IMR-90 (cell line): ENCODE measurements around the gene TAF10. TPM values are rescaled to one million over a fixed set of nuclear protein-coding genes. Genes with fewer than 3 reads are reported as not detected.

Experiments
- ATAC-seq: fragments of 200-7000 bp; cut with Tn5 transposase; 2 replicates; pipeline ENCODE4 v1.9.1; 2020; ENCODE audit warnings: low read depth, mild to moderate bottlenecking, moderate library complexity
- BruUV-seq: library from RNA; stranded (reverse); fragments of 400-500 nt; replicated peaks from 2 replicates; lab custom pipeline; 2021; lab: Mats Ljungman, UMichigan
- CTCF ChIA-PET: fragments of 300-600 bp; formaldehyde crosslinking; extraction: SDS; loops from one replicate; lab custom pipeline; 2021; ENCODE audit warnings: antibody characterized with exemption; lab: Yijun Ruan, JAX
- POLR2A ChIA-PET: fragments of 300-600 bp; sonication (Branson Sonifier 250); formaldehyde crosslinking; loops from one replicate; lab custom pipeline; 2022; ENCODE audit warnings: antibody characterized with exemption; ENCODE audit not compliant: unreplicated experiment; lab: Charles Lee
- DNase-seq: peaks from one replicate; pipeline ENCODE4 v3.0.0; 2013
- H2AFZ ChIP-seq: replicated peaks from 2 replicates; pipeline ENCODE3; 2013; ENCODE audit warnings: low read length, mild to moderate bottlenecking; ENCODE audit not compliant: poor library complexity
- H2AK5ac ChIP-seq: 2 replicates; pipeline ENCODE4 v1.6.1; 2013; ENCODE audit warnings: low read depth, low read length, inconsistent platforms
- H2AK9ac ChIP-seq: replicated peaks from 2 replicates; pipeline ENCODE3; 2013; ENCODE audit warnings: mild to moderate bottlenecking, low read depth, low read length, moderate library complexity; ENCODE audit not compliant: poor library complexity
- H2BK120ac ChIP-seq: 2 replicates; pipeline ENCODE4 v1.6.1; 2013; ENCODE audit warnings: low read depth, low read length, inconsistent platforms
- H2BK15ac ChIP-seq: 3 replicates; pipeline ENCODE4 v1.6.1; 2013; ENCODE audit warnings: low read depth, low read length, inconsistent platforms
- H2BK20ac ChIP-seq: 2 replicates; pipeline ENCODE4 v1.6.1; 2013; ENCODE audit warnings: low read depth, mild to moderate bottlenecking, inconsistent platforms, low read length, moderate library complexity
- H2BK5ac ChIP-seq: 2 replicates; pipeline ENCODE4 v1.6.1; 2013; ENCODE audit warnings: mild to moderate bottlenecking, low read depth, low read length, inconsistent platforms; ENCODE audit not compliant: poor library complexity, severe bottlenecking
- H3K14ac ChIP-seq: replicated peaks from 2 replicates; pipeline ENCODE4 v1.6.1; 2013; ENCODE audit warnings: low read depth, low read length, inconsistent platforms
- H3K18ac ChIP-seq: 2 replicates; pipeline ENCODE4 v1.6.1; 2013; ENCODE audit warnings: low read depth, low read length, control low read depth
- H3K23ac ChIP-seq: 2 replicates; pipeline ENCODE4 v1.6.1; 2013; ENCODE audit warnings: low read depth, low read length, inconsistent platforms
- H3K27ac ChIP-seq: 2 replicates; pipeline ENCODE4 v1.5.1; 2013; ENCODE audit warnings: mild to moderate bottlenecking, control low read depth, low read length; ENCODE audit not compliant: insufficient read depth
- H3K27me3 ChIP-seq: 2 replicates; pipeline ENCODE4 v1.6.1; 2013; ENCODE audit warnings: low read length; ENCODE audit not compliant: control insufficient read depth, insufficient read depth
- H3K36me3 ChIP-seq: 2 replicates; pipeline ENCODE4 v1.6.1; 2013; ENCODE audit warnings: low read length, mixed read lengths; ENCODE audit not compliant: control insufficient read depth, insufficient read depth
- H3K4ac ChIP-seq: 2 replicates; pipeline ENCODE4 v1.6.1; 2013; ENCODE audit warnings: low read depth, low read length, inconsistent platforms
- H3K4me1 ChIP-seq: 2 replicates; pipeline ENCODE4 v1.6.1; 2013; ENCODE audit warnings: low read length, mixed read lengths; ENCODE audit not compliant: control insufficient read depth, insufficient read depth
- H3K4me2 ChIP-seq: 2 replicates; pipeline ENCODE4 v1.6.1; 2013; ENCODE audit warnings: low read depth, mild to moderate bottlenecking, control low read depth, low read length, moderate library complexity
- H3K4me3 ChIP-seq: 2 replicates; pipeline ENCODE4 v1.5.1; 2013; ENCODE audit warnings: low read depth, mild to moderate bottlenecking, control low read depth, low read length, moderate library complexity; ENCODE audit not compliant: insufficient read depth
- H3K56ac ChIP-seq: 2 replicates; pipeline ENCODE4 v1.6.1; 2013; ENCODE audit warnings: low read length, inconsistent platforms; ENCODE audit not compliant: insufficient read depth; ENCODE audit errors: extremely low read depth
- H3K79me1 ChIP-seq, 2 experiments: 2 replicates each; pipeline ENCODE4 v1.6.1; 2013; ENCODE audit warnings: low read length in 2 of 2, inconsistent platforms in 1 of 2, low read depth in 1 of 2
- H3K9ac ChIP-seq: 2 replicates; pipeline ENCODE4 v1.6.1; 2013; ENCODE audit warnings: low read depth, low read length, control low read depth
- H3K9me1 ChIP-seq: 2 replicates; pipeline ENCODE4 v1.6.1; 2013; ENCODE audit warnings: low read length, inconsistent platforms; ENCODE audit not compliant: insufficient read depth
- H3K9me3 ChIP-seq: 2 replicates; pipeline ENCODE4 v1.6.1; 2013; ENCODE audit warnings: low read length; ENCODE audit not compliant: control insufficient read depth, insufficient read depth
- H4K20me1 ChIP-seq: 2 replicates; pipeline ENCODE4 v1.6.1; 2013; ENCODE audit warnings: low read length, inconsistent platforms; ENCODE audit not compliant: insufficient read depth
- H4K5ac ChIP-seq: 2 replicates; pipeline ENCODE4 v1.6.1; 2013; ENCODE audit warnings: mild to moderate bottlenecking, low read depth, low read length, control low read depth
- H4K8ac ChIP-seq, 2 experiments: 2 replicates each; pipeline ENCODE4 v1.6.1; 2013; ENCODE audit warnings: low read depth in 2 of 2, low read length in 2 of 2, control low read depth in 1 of 2, inconsistent platforms in 1 of 2
- H4K91ac ChIP-seq: 2 replicates; pipeline ENCODE4 v1.6.1; 2013; ENCODE audit warnings: low read depth, low read length, inconsistent platforms; ENCODE audit not compliant: insufficient read depth
- ELK1 ChIP-seq: fragments of 150-350 bp; IDR thresholded peaks from 2 replicates; pipeline ENCODE4 v1.6.1; 2016; ENCODE audit warnings: low read depth, mild to moderate bottlenecking, low read length, moderate library complexity, borderline replicate concordance
- FOS ChIP-seq: fragments of 150-350 bp; IDR thresholded peaks from 2 replicates; pipeline ENCODE4 v1.6.1; 2016; ENCODE audit warnings: low read depth, low read length
- MXI1 ChIP-seq: IDR thresholded peaks from 2 replicates; pipeline ENCODE4 v1.6.1; 2012; ENCODE audit warnings: low read depth, mild to moderate bottlenecking, low read length, moderate library complexity, borderline replicate concordance
- RAD21 ChIP-seq: IDR thresholded peaks from 2 replicates; pipeline ENCODE4 v1.6.1; 2012; ENCODE audit warnings: low read length, improper control_type of control experiment
- SMC3 ChIP-seq: fragments of 150-350 bp; IDR thresholded peaks from 2 replicates; pipeline ENCODE4 v1.6.1; 2016; ENCODE audit warnings: low read depth, mild to moderate bottlenecking, antibody characterized with exemption, low read length, moderate library complexity
- WGBS, 2 experiments: methylation state at CpG; one replicate each; pipeline versions ENCODE4 v1.1.5 to v1.1.7; 2013; ENCODE audit warnings: missing lambda C conversion rate in 2 of 2; ENCODE audit not compliant: insufficient read length in 1 of 2; ENCODE audit errors: extremely low coverage in 2 of 2; 5-methylcytosine and 5-hydroxymethylcytosine counted together
- dilution Hi-C: fragments of 300-500 bp; cut with HindIII; formaldehyde crosslinking; loops from one replicate; pipeline ENCODE4 v1.14.3; 2018; ENCODE audit warnings: low sequenced_read_pairs; ENCODE audit not compliant: unreplicated experiment
- in situ Hi-C: fragments of 300-500 bp; cut with MboI; formaldehyde crosslinking; loops from 3 replicates; pipeline ENCODE4 v1.14.3; 2019; ENCODE audit warnings: low sequenced_read_pairs, inconsistent platforms, mixed read lengths
- intact Hi-C: fragments of 100-400 bp; cut with micrococcal nuclease; formaldehyde crosslinking; loops from 2 replicates; pipeline ENCODE4 v1.10.0; 2022
- polyA plus RNA-seq, 3 experiments: library from polyadenylated mRNA; depleted of rRNA; stranded (reverse); fragments of >200 nt; gene quantifications; 2 replicates each; pipeline ENCODE4 v1.2.3, GENCODE V29; 2012; ENCODE audit warnings: low replicate concordance in 1 of 3
- total RNA-seq: library from RNA; depleted of rRNA; stranded (reverse); fragments of >200 nt; gene quantifications from 2 replicates; pipeline ENCODE4 v1.2.3, GENCODE V29; 2012

TAF10 gene
- total and polyA plus RNA-seq, 2 of the 4 experiments (the other 2 are of a cell fraction), result 18.6 to 132 TPM

- TF ChIP-seq ELK1, result no peak
- TF ChIP-seq RAD21, result no peak
Measured at GRCh38 chr11:6574816-6575715, 37.0 kb downstream of the TAF10 start (continued).

DNA sequence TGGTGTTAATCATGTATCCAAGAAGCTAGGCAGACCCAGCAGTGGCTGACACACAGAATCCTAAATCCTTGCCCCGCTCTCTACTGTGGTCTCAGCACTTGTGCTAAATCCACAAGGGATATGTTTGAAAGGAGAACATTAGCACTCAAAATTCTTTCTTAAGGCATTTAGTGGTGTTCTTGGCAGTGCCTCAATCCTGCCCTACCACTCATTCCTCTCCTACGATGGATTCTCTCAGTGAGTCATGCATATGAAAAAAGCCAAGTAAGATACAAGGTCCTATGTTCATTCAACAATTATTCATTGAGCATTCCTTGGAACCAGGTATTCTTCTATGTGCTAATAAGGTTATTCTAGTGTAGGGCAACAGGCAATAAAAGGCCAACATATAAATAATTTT lies 39.8 kb downstream of the TAF10 start:
- Histone ChIP-seq H2BK15ac (no peak overlapping the region), H2BK5ac (no peak overlapping the region), H3K36me3 (no peaks in the 10 kb centered on the region; the same call in 1 of the 2 replicates), H3K27me3 (no peaks in the 10 kb centered on the region), H3K18ac (no peak overlapping the region), H2BK20ac (no peak overlapping the region), H4K91ac (no peak overlapping the region), H3K4me3 (no peak overlapping the region), H3K9me3 (no peaks in the 10 kb centered on the region), H3K4me2 (no peak overlapping the region), H3K4ac (no peak overlapping the region), H3K4me1 (peaks cover 13% of the 10 kb centered on the region), H4K5ac (no peak overlapping the region), H2BK120ac (no peak overlapping the region), H2AK5ac (no peak overlapping the region), H4K20me1 (no peaks in the 10 kb centered on the region), H3K79me1 (peaks cover 0 to 3% of the 10 kb centered on the region in 2 experiments; a peak in 2 of 4 replicates), H3K27ac (no peak overlapping the region), H3K23ac (no peak overlapping the region), H3K9me1 (peaks cover 8% of the 10 kb centered on the region; the same call in 1 of the 2 replicates), H4K8ac (no peak overlapping the region), H3K14ac (no peak overlapping the region), H2AK9ac (no peak overlapping the region), H2AFZ (no peak overlapping the region), H3K9ac (no peak overlapping the region), H3K56ac (no peak overlapping the region)
- no TSS peak for BruUV-seq
- intact Hi-C loops (no loop called here), dilution Hi-C loops (no loop called here), in situ Hi-C loops (no loop called here)
- ChIA-PET CTCF (no interaction called here), POLR2A (no interaction called here)
- WGBS, 2 experiments, result 80% methylated on average over 1 of the region's 2 CpGs; no CpG with 5 or more reads in 1 of the 2 experiments
- peak; percentile 84 for DNase-seq
- TF ChIP-seq SMC3, result no peak
- TF ChIP-seq FOS, result peak; percentile 29; the same call in 1 of the 2 replicates
- TF ChIP-seq MXI1, result no peak
- peak; percentile 82 for ATAC-seq
